ENCODE data around the gene AASDH. TPM values are rescaled to one million over a fixed set of nuclear protein-coding genes. Genes with fewer than 3 reads are reported as not detected.

The AASDH gene
- total RNA-seq, 1 experiment from 2014 or later = 9.5 TPM

Small RNA genes within 50 kb of the gene (small RNA-seq; reads per million reads assigned to genes)
- not detected for gene RNU6-197P

Other genes with a start within 250 kb of the AASDH start
- gene PPAT, start 48.1 kb upstream of the AASDH start, total RNA-seq (2014; rRNA removed; shearing (Covaris generic)) = 39.7 and 41.7 TPM in 2 replicates
- gene PAICS, start 48.8 kb upstream of the AASDH start, total RNA-seq (2014; rRNA removed; shearing (Covaris generic)) = 121 and 144 TPM in 2 replicates
- 78.0 and 83.6 TPM in 2 replicates for gene SRP72, start 80.1 kb upstream of the AASDH start, total RNA-seq (2014; rRNA removed; shearing (Covaris generic))
- gene ARL9, start 118.3 kb upstream of the AASDH start, total RNA-seq (2014; rRNA removed; shearing (Covaris generic)) = not detected in 2 replicates

Data from HT1080 (cell line).